ENCODE results near the gene PREP. TPM values are rescaled to one million over a fixed set of nuclear protein-coding genes. Genes with fewer than 3 reads are reported as not detected.

The PREP gene
- total RNA-seq, 8 experiments from 2014 or later, result 16.0 to 60.1 (median 25.4) TPM

- ATAC-seq (replicated peaks in 6 of 8), result no peak
- no peaks in the 10 kb centered on the region for H3K4me1 ChIP-seq (replicated peaks in 1 of 2)
- no peak overlapping the region for H3K27ac ChIP-seq
- H3K4me3 ChIP-seq, result no peak overlapping the region
- WGBS, 10 experiments, result 69 to 100% (median 95%) methylated on average over 2 to 6 of the region's 6 CpGs; no CpG with 5 or more reads in 3 of the 10 experiments
- in situ Hi-C loops (cut with MboI; ENCODE audit: low pct_unique_long_range_greater_than_20kb in 2 of 9, low sequenced_read_pairs in 9 of 9, unreplicated experiment in 9 of 9), result loop anchor here in 1 of 9 experiments (25.0 kb wide), 1 partner anchor 301 kb away; no protein-coding TSS in a partner anchor
Observed at GRCh38 chr6:105388392-105388791, 14.5 kb downstream of the PREP start.

- Histone ChIP-seq H3K4me3 (no peak overlapping the region), H3K27ac (no peak overlapping the region), H3K4me1 (replicated peaks in 1 of 2) (no peaks in the 10 kb centered on the region)
- in situ Hi-C loops (cut with MboI; ENCODE audit: low pct_unique_long_range_greater_than_20kb in 2 of 9, low sequenced_read_pairs in 9 of 9, unreplicated experiment in 9 of 9), result loop anchor here in 1 of 9 experiments (25.0 kb wide), 1 partner anchor 297 kb away; no protein-coding TSS in a partner anchor
- no peak for ATAC-seq (replicated peaks in 6 of 8)
- WGBS, 10 experiments, result 79 to 100% (median 100%) methylated on average over 1 to 5 of the region's 6 CpGs; no CpG with 5 or more reads in 1 of the 10 experiments
Observed at GRCh38 chr6:105384004-105384403, 18.9 kb downstream of the PREP start.

GRCh38 chr6:105382958-105383357 lies 19.9 kb downstream of the PREP start:
- no peak overlapping the region for H3K4me3 ChIP-seq
- H3K4me1 ChIP-seq (replicated peaks in 1 of 2), result no peaks in the 10 kb centered on the region
- peak in 3 of 8 experiments; percentile 47 to 65 (median 64) for ATAC-seq (replicated peaks in 6 of 8)
- 39 to 100% (median 89%) methylated on average over 1 to 4 of the region's 4 CpGs for WGBS, 10 experiments
- no peak overlapping the region for H3K27ac ChIP-seq
- in situ Hi-C loops (cut with MboI; ENCODE audit: low pct_unique_long_range_greater_than_20kb in 2 of 9, low sequenced_read_pairs in 9 of 9, unreplicated experiment in 9 of 9), result loop anchor here in 1 of 9 experiments (25.0 kb wide), 1 partner anchor 296 kb away; no protein-coding TSS in a partner anchor

- H3K4me1 ChIP-seq (replicated peaks in 1 of 2), result no peaks in the 10 kb centered on the region
- H3K27ac ChIP-seq, result no peak overlapping the region
- in situ Hi-C loops (cut with MboI; ENCODE audit: low pct_unique_long_range_greater_than_20kb in 2 of 9, low sequenced_read_pairs in 9 of 9, unreplicated experiment in 9 of 9), result loop anchor here in 1 of 9 experiments (25.0 kb wide), 1 partner anchor 295 kb away; no protein-coding TSS in a partner anchor
- ATAC-seq (replicated peaks in 6 of 8), result peak in 3 of 8 experiments; percentile 66 to 93 (median 72)
- H3K4me3 ChIP-seq, result no peak overlapping the region
- 40% methylated on average over 1 of the region's 2 CpGs; no CpG with 5 or more reads in 9 of the 10 experiments for WGBS, 10 experiments
Observed at GRCh38 chr6:105382496-105382895, 20.4 kb downstream of the PREP start.

- whole genome bisulfite sequencing, 10 experiments, result 33 to 80% (median 60%) methylated on average over 1 of the region's 2 CpGs; no CpG with 5 or more reads in 6 of the 10 experiments
- ATAC-seq (replicated peaks in 6 of 8), result no peak
- H3K27ac ChIP-seq, result no peak overlapping the region
- in situ Hi-C loops (cut with MboI; ENCODE audit: low pct_unique_long_range_greater_than_20kb in 2 of 9, low sequenced_read_pairs in 9 of 9, unreplicated experiment in 9 of 9), result loop anchor here in 1 of 9 experiments (25.0 kb wide), 1 partner anchor 293 kb away; no protein-coding TSS in a partner anchor
- H3K4me3 ChIP-seq, result no peak overlapping the region
- H3K4me1 ChIP-seq (replicated peaks in 1 of 2), result no peaks in the 10 kb centered on the region
Observed at GRCh38 chr6:105380634-105381033, 22.2 kb downstream of the PREP start.

- Histone ChIP-seq H3K27ac (no peak overlapping the region), H3K4me3 (no peak overlapping the region), H3K4me1 (replicated peaks in 1 of 2) (no peaks in the 10 kb centered on the region)
- peak in 3 of 8 experiments; percentile 83 to 93 (median 87) for ATAC-seq (replicated peaks in 6 of 8)
- in situ Hi-C loops (cut with MboI; ENCODE audit: low pct_unique_long_range_greater_than_20kb in 2 of 9, low sequenced_read_pairs in 9 of 9, unreplicated experiment in 9 of 9), result loop anchor here in 1 of 9 experiments (25.0 kb wide), 1 partner anchor 288 kb away; no protein-coding TSS in a partner anchor
- WGBS, 10 experiments, result 39 to 100% (median 89%) methylated on average over 1 to 3 of the region's 3 CpGs; no CpG with 5 or more reads in 4 of the 10 experiments
Observed at GRCh38 chr6:105375797-105376196, 27.1 kb downstream of the PREP start.

- Histone ChIP-seq H3K4me1 (replicated peaks in 1 of 2) (no peaks in the 10 kb centered on the region), H3K27ac (no peak overlapping the region), H3K4me3 (no peak overlapping the region)
- 30 to 96% (median 85%) methylated on average over 2 to 4 of the region's 4 CpGs; no CpG with 5 or more reads in 3 of the 10 experiments for WGBS, 10 experiments
- in situ Hi-C loops (cut with MboI; ENCODE audit: low pct_unique_long_range_greater_than_20kb in 2 of 9, low sequenced_read_pairs in 9 of 9, unreplicated experiment in 9 of 9), result loop anchor here in 3 of 9 experiments (25.0 kb wide), 1 partner anchor 287 kb away; no protein-coding TSS in a partner anchor
- ATAC-seq (replicated peaks in 6 of 8), result peak in 2 of 8 experiments; percentile 19 to 34
Observed at GRCh38 chr6:105374010-105374420, 28.9 kb downstream of the PREP start.

- no peak for ATAC-seq (replicated peaks in 6 of 8)
Observed at GRCh38 chr6:105373481-105373880, 29.4 kb downstream of the PREP start.

GRCh38 chr6:105372849-105373182 lies 30.1 kb downstream of the PREP start:
- Histone ChIP-seq H3K4me3 (no peak overlapping the region), H3K27ac (no peak overlapping the region), H3K4me1 (replicated peaks in 1 of 2) (no peaks in the 10 kb centered on the region)
- in situ Hi-C loops (cut with MboI; ENCODE audit: low pct_unique_long_range_greater_than_20kb in 2 of 9, low sequenced_read_pairs in 9 of 9, unreplicated experiment in 9 of 9), result loop anchor here in 3 of 9 experiments (25.0 kb wide), 1 partner anchor 286 kb away; no protein-coding TSS in a partner anchor
- WGBS, 10 experiments, result 74 to 100% (median 88%) methylated on average over 1 to 3 of the region's 3 CpGs; no CpG with 5 or more reads in 5 of the 10 experiments
- ATAC-seq (replicated peaks in 6 of 8), result peak in 1 of 8 experiments; percentile 67

More at GRCh38 chr6:105373481-105373880, 29.4 kb downstream of the PREP start:
- Histone ChIP-seq H3K4me1 (replicated peaks in 1 of 2) (no peaks in the 10 kb centered on the region), H3K27ac (no peak overlapping the region), H3K4me3 (no peak overlapping the region)
- 88 to 100% (median 98%) methylated on average over 2 to 5 of the region's 6 CpGs; no CpG with 5 or more reads in 3 of the 10 experiments for WGBS, 10 experiments
- in situ Hi-C loops (cut with MboI; ENCODE audit: low pct_unique_long_range_greater_than_20kb in 2 of 9, low sequenced_read_pairs in 9 of 9, unreplicated experiment in 9 of 9), result loop anchor here in 3 of 9 experiments (25.0 kb wide), 1 partner anchor 286 kb away; no protein-coding TSS in a partner anchor

- H3K4me1 ChIP-seq (replicated peaks in 1 of 2), result no peaks in the 10 kb centered on the region
- H3K4me3 ChIP-seq, result no peak overlapping the region
- in situ Hi-C loops (cut with MboI; ENCODE audit: low pct_unique_long_range_greater_than_20kb in 2 of 9, low sequenced_read_pairs in 9 of 9, unreplicated experiment in 9 of 9), result loop anchor here in 3 of 9 experiments (25.0 kb wide), 1 partner anchor 285 kb away; no protein-coding TSS in a partner anchor
- H3K27ac ChIP-seq, result no peak overlapping the region
- 20 to 100% (median 89%) methylated on average over 1 to 4 of the region's 4 CpGs; no CpG with 5 or more reads in 1 of the 10 experiments for WGBS, 10 experiments
- ATAC-seq (replicated peaks in 6 of 8), result no peak
Observed at GRCh38 chr6:105372142-105372848, 30.6 kb downstream of the PREP start.

- no peaks in the 10 kb centered on the region for H3K4me1 ChIP-seq (replicated peaks in 1 of 2)
- H3K4me3 ChIP-seq, result no peak overlapping the region
- H3K27ac ChIP-seq, result no peak overlapping the region
- peak in 1 of 8 experiments; percentile 16 for ATAC-seq (replicated peaks in 6 of 8)
- 71 to 100% (median 94%) methylated on average over 1 of the region's 1 CpG; no CpG with 5 or more reads in 2 of the 10 experiments for WGBS, 10 experiments
- in situ Hi-C loops (cut with MboI; ENCODE audit: low pct_unique_long_range_greater_than_20kb in 2 of 9, low sequenced_read_pairs in 9 of 9, unreplicated experiment in 9 of 9), result loop anchor here in 3 of 9 experiments (25.0 kb wide), 1 partner anchor 283 kb away; no protein-coding TSS in a partner anchor
Observed at GRCh38 chr6:105370351-105370750, 32.5 kb downstream of the PREP start.

GRCh38 chr6:105369145-105369544 lies 33.7 kb downstream of the PREP start:
- no peak overlapping the region for H3K27ac ChIP-seq
- no peak overlapping the region for H3K4me3 ChIP-seq
- no peaks in the 10 kb centered on the region for H3K4me1 ChIP-seq (replicated peaks in 1 of 2)
- no peak for ATAC-seq (replicated peaks in 6 of 8)
- in situ Hi-C loops (cut with MboI; ENCODE audit: low pct_unique_long_range_greater_than_20kb in 2 of 9, low sequenced_read_pairs in 9 of 9, unreplicated experiment in 9 of 9), result loop anchor here in 3 of 9 experiments (25.0 kb wide), 1 partner anchor 282 kb away; no protein-coding TSS in a partner anchor
- WGBS, 10 experiments, result 63 to 100% (median 100%) methylated on average over 1 of the region's 1 CpG; no CpG with 5 or more reads in 1 of the 10 experiments

GRCh38 chr6:105364243-105364642 lies 38.6 kb downstream of the PREP start:
- peak in 1 of 8 experiments; percentile 22 for ATAC-seq (replicated peaks in 6 of 8)
- H3K4me1 ChIP-seq (replicated peaks in 1 of 2), result no peaks in the 10 kb centered on the region
- no peak overlapping the region for H3K27ac ChIP-seq
- in situ Hi-C loops (cut with MboI; ENCODE audit: low pct_unique_long_range_greater_than_20kb in 2 of 9, low sequenced_read_pairs in 9 of 9, unreplicated experiment in 9 of 9), result loop anchor here in 3 of 9 experiments (25.0 kb wide), 1 partner anchor 277 kb away; no protein-coding TSS in a partner anchor
- 88 to 100% (median 95%) methylated on average over 3 to 11 of the region's 11 CpGs; no CpG with 5 or more reads in 4 of the 10 experiments for WGBS, 10 experiments
- H3K4me3 ChIP-seq, result no peak overlapping the region
